DOHH2 (cell line): Measurements from ENCODE around the gene SMAGP.

Experiments
- H3F3A ChIP-seq: fragments of 200-600 bp; sonication (generic), shearing (Covaris generic); 2 replicates; pipeline ENCODE4 v1.6.0; 2016; ENCODE audit warnings: antibody characterized with exemption, mild to moderate bottlenecking; ENCODE audit not compliant: control insufficient read depth, insufficient read depth
- H3K27ac ChIP-seq: fragments of 200-600 bp; sonication (generic); 2 replicates; pipeline ENCODE4 v1.5.1; 2014; ENCODE audit warnings: low read depth, mild to moderate bottlenecking, low read length, moderate library complexity
- H3K27me3 ChIP-seq: fragments of 200-600 bp; sonication (generic); 2 replicates; pipeline ENCODE4 v1.6.1; 2014; ENCODE audit warnings: mild to moderate bottlenecking, low read length, mixed read lengths; ENCODE audit not compliant: control insufficient read depth
- H3K36me3 ChIP-seq: fragments of 200-600 bp; sonication (generic); 2 replicates; pipeline ENCODE4 v1.6.1; 2014; ENCODE audit warnings: mild to moderate bottlenecking, low read length, moderate library complexity, mixed read lengths; ENCODE audit not compliant: control insufficient read depth
- H3K4me1 ChIP-seq: fragments of 200-600 bp; sonication (generic); 2 replicates; pipeline ENCODE4 v1.6.1; 2014; ENCODE audit warnings: mild to moderate bottlenecking, low read length, mixed read lengths; ENCODE audit not compliant: control insufficient read depth
- H3K4me2 ChIP-seq: fragments of 200-600 bp; sonication (generic); 2 replicates; pipeline ENCODE4 v1.6.0; 2014; ENCODE audit warnings: mild to moderate bottlenecking, low read length, moderate library complexity
- H3K4me3 ChIP-seq: fragments of 200-600 bp; sonication (generic); 2 replicates; pipeline ENCODE4 v1.5.1; 2014; ENCODE audit warnings: mild to moderate bottlenecking, low read length, mixed read lengths
- H3K79me2 ChIP-seq: fragments of 200-600 bp; sonication (generic); 2 replicates; pipeline ENCODE4 v1.6.1; 2014; ENCODE audit warnings: mild to moderate bottlenecking, low read length, mixed read lengths; ENCODE audit not compliant: control insufficient read depth
- H3K9me2 ChIP-seq: fragments of 200-600 bp; sonication (generic); replicated peaks from 2 replicates; pipeline ENCODE4 v1.6.1; 2014; ENCODE audit warnings: mild to moderate bottlenecking, low read length, mixed read lengths; ENCODE audit not compliant: control insufficient read depth
- H3K9me3 ChIP-seq: fragments of 200-600 bp; sonication (generic); 2 replicates; pipeline ENCODE4 v1.6.1; 2014; ENCODE audit warnings: antibody characterized with exemption, low read length, mixed read lengths; ENCODE audit not compliant: control insufficient read depth, insufficient read depth
- H4K20me1 ChIP-seq: fragments of 200-600 bp; sonication (generic); 2 replicates; pipeline ENCODE4 v1.6.0; 2014; ENCODE audit warnings: low read depth, mild to moderate bottlenecking, antibody characterized with exemption, low read length, moderate library complexity; ENCODE audit not compliant: control insufficient read depth, insufficient read depth
- CTCF ChIP-seq: fragments of 200-600 bp; sonication (generic); IDR thresholded peaks from one replicate; pipeline ENCODE4 v1.5.1; 2014; ENCODE audit warnings: antibody characterized with exemption, mild to moderate bottlenecking, low read depth, low read length; ENCODE audit not compliant: poor library complexity, severe bottlenecking
- EZH2phosphoT487 ChIP-seq: fragments of 200-600 bp; sonication (generic); IDR thresholded peaks from 2 replicates; pipeline ENCODE4 v1.6.1; 2017; ENCODE audit warnings: borderline replicate concordance, mild to moderate bottlenecking, antibody characterized with exemption, low read length, moderate library complexity, mixed read lengths

The SMAGP gene

GRCh38 chr12:51238510-51239334 is 31.5 kb downstream of the SMAGP start, which contains the start of gene DAZAP2:
Gene DAZAP2, plus strand, starts transcription at chr12:51238826. Its CDS starts 82 bp downstream, at chr12:51238908.
- peaks cover 40% of the 10 kb centered on the region for H3K36me3 ChIP-seq
- peak within 1 kb of the TSS; percentile 97 for H3K4me3 ChIP-seq
- TF ChIP-seq CTCF (peak; percentile 9), EZH2phosphoT487 (no peak)
- H3K9me2 ChIP-seq = no peaks in the 10 kb centered on the region
- H3K79me2 ChIP-seq = peaks cover 26% of the 10 kb centered on the region
- H3K4me1 ChIP-seq = peaks cover 15% of the 10 kb centered on the region
- no peaks in the 10 kb centered on the region for H4K20me1 ChIP-seq
- no peaks in the 10 kb centered on the region for H3K27me3 ChIP-seq
- H3K9me3 ChIP-seq = no peaks in the 10 kb centered on the region
- H3K4me2 ChIP-seq = peak within 1 kb of the TSS; percentile 87
- H3F3A ChIP-seq = peaks cover 8% of the 10 kb centered on the region
- H3K27ac ChIP-seq = peak within 1 kb of the TSS; percentile 95

GRCh38 chr12:51238037-51238509 is 32.1 kb downstream of the SMAGP start:
- H3K9me2 ChIP-seq = no peaks in the 10 kb centered on the region
- peak overlapping the region; percentile 87 for H3K4me2 ChIP-seq
- peaks cover 15% of the 10 kb centered on the region for H3K4me1 ChIP-seq
- peak overlapping the region; percentile 95; the same call in 1 of the 2 replicates for H3K27ac ChIP-seq
- no peaks in the 10 kb centered on the region for H4K20me1 ChIP-seq
- peak overlapping the region; percentile 97 for H3K4me3 ChIP-seq
- TF ChIP-seq CTCF (peak; percentile 39), EZH2phosphoT487 (no peak)
- H3K9me3 ChIP-seq = no peaks in the 10 kb centered on the region
- H3K79me2 ChIP-seq = peaks cover 26% of the 10 kb centered on the region
- H3K27me3 ChIP-seq = no peaks in the 10 kb centered on the region
- peaks cover 2% of the 10 kb centered on the region; the same call in 1 of the 2 replicates for H3F3A ChIP-seq
- H3K36me3 ChIP-seq = peaks cover 36% of the 10 kb centered on the region

GRCh38 chr12:51234530-51234929 is 35.7 kb downstream of the SMAGP start:
- no peak overlapping the region for H3K27ac ChIP-seq
- H4K20me1 ChIP-seq = no peaks in the 10 kb centered on the region
- TF ChIP-seq CTCF (no peak), EZH2phosphoT487 (no peak)
- H3K9me3 ChIP-seq = no peaks in the 10 kb centered on the region
- H3K79me2 ChIP-seq = peaks cover 8% of the 10 kb centered on the region
- H3K4me3 ChIP-seq = no peak overlapping the region
- no peaks in the 10 kb centered on the region for H3F3A ChIP-seq
- no peaks in the 10 kb centered on the region for H3K9me2 ChIP-seq
- H3K36me3 ChIP-seq = peaks cover 3% of the 10 kb centered on the region
- no peak overlapping the region for H3K4me2 ChIP-seq
- H3K4me1 ChIP-seq = peaks cover 6% of the 10 kb centered on the region
- H3K27me3 ChIP-seq = no peaks in the 10 kb centered on the region
